SK-N-SH treated with all-trans-retinoic acid at 6 μM for 48 hours (cell line): ENCODE data around the gene AGBL1.

Experiments used
- ATAC-seq: fragments of 200-7000 bp; cut with Tn5 transposase; 3 replicates; pipeline ENCODE4 v1.9.1; 2020; ENCODE audit warnings: mild to moderate bottlenecking, moderate library complexity
- BACH2 ChIP-seq: fragments of 250-450 bp; sonication (Bioruptor Pico); IDR thresholded peaks from 2 replicates; pipeline ENCODE4 v1.9.0; 2021; ENCODE audit warnings: mild to moderate bottlenecking, borderline replicate concordance
- CSRNP3 ChIP-seq: fragments of 250-450 bp; sonication (Bioruptor Pico); IDR thresholded peaks from 2 replicates; pipeline ENCODE4 v1.5.1; 2021; ENCODE audit warnings: mild to moderate bottlenecking, moderate library complexity
- GLIS3 ChIP-seq: fragments of 250-450 bp; sonication (Bioruptor Pico); IDR thresholded peaks from 2 replicates; pipeline ENCODE4 v1.5.0; 2020; ENCODE audit warnings: mild to moderate bottlenecking, moderate library complexity
- ISL1 ChIP-seq: fragments of 250-450 bp; sonication (Bioruptor Pico); IDR thresholded peaks from 2 replicates; pipeline ENCODE4 v2.1.2; 2022; ENCODE audit warnings: mild to moderate bottlenecking, moderate library complexity
- OSR1 ChIP-seq: fragments of 250-450 bp; sonication (Bioruptor Pico); IDR thresholded peaks from 2 replicates; pipeline ENCODE4 v1.8.0; 2022; ENCODE audit warnings: moderate library complexity, mild to moderate bottlenecking, inconsistent platforms
- PPARA ChIP-seq: fragments of 250-450 bp; sonication (Bioruptor Pico); IDR thresholded peaks from 2 replicates; pipeline ENCODE4 v1.5.0; 2020; ENCODE audit warnings: mild to moderate bottlenecking, borderline replicate concordance
- RARB ChIP-seq: fragments of 250-450 bp; sonication (Bioruptor Pico); IDR thresholded peaks from 2 replicates; pipeline ENCODE4 v1.8.0; 2021; ENCODE audit warnings: mild to moderate bottlenecking, moderate library complexity
- SNAI2 ChIP-seq: fragments of 250-450 bp; sonication (Bioruptor Pico); IDR thresholded peaks from 2 replicates; pipeline ENCODE4 v1.5.0; 2020; ENCODE audit warnings: mild to moderate bottlenecking, moderate library complexity
- TCF4 ChIP-seq: fragments of 250-450 bp; sonication (Bioruptor Pico); IDR thresholded peaks from 2 replicates; pipeline ENCODE4 v1.8.0; 2021; ENCODE audit warnings: mild to moderate bottlenecking, moderate library complexity, borderline replicate concordance
- TOX ChIP-seq: fragments of 250-450 bp; sonication (Bioruptor Pico); IDR thresholded peaks from 2 replicates; pipeline ENCODE4 v1.8.0; 2021; ENCODE audit warnings: mild to moderate bottlenecking, moderate library complexity, borderline replicate concordance
- TSHZ2 ChIP-seq: fragments of 250-450 bp; sonication (Bioruptor Pico); IDR thresholded peaks from 2 replicates; pipeline ENCODE4 v1.5.0; 2020; ENCODE audit warnings: mild to moderate bottlenecking, moderate library complexity
- ZFP3 ChIP-seq: fragments of 250-450 bp; sonication (Bioruptor Pico); IDR thresholded peaks from 2 replicates; pipeline ENCODE4 v1.5.0; 2020; ENCODE audit warnings: mild to moderate bottlenecking, moderate library complexity
- ZFP30 ChIP-seq: fragments of 450-650 bp; formaldehyde crosslinking; IDR thresholded peaks from 2 replicates; pipeline ENCODE4 v1.5.0; 2022; ENCODE audit warnings: mild to moderate bottlenecking, moderate library complexity
- ZNF565 ChIP-seq: fragments of 450-650 bp; formaldehyde crosslinking; conservative IDR thresholded peaks from 2 replicates; pipeline ENCODE4 v1.5.0; 2020; ENCODE audit warnings: low read depth, mild to moderate bottlenecking, moderate library complexity
- ZNF70 ChIP-seq: fragments of 450-650 bp; formaldehyde crosslinking; IDR thresholded peaks from 2 replicates; pipeline ENCODE4 v1.5.0; 2020; ENCODE audit warnings: mild to moderate bottlenecking, moderate library complexity
- ZNF8 ChIP-seq: fragments of 450-650 bp; formaldehyde crosslinking; IDR thresholded peaks from 2 replicates; pipeline ENCODE4 v1.5.0; 2020; ENCODE audit warnings: mild to moderate bottlenecking, moderate library complexity
- TF ChIP-seq, protein P1 (sequence below): fragments of 250-450 bp; sonication (Bioruptor Pico); IDR thresholded peaks from 2 replicates; pipeline ENCODE4 v1.8.0; 2020; ENCODE audit warnings: mild to moderate bottlenecking, moderate library complexity, borderline replicate concordance
- TF ChIP-seq, protein P2 (sequence below): fragments of 250-450 bp; sonication (Bioruptor Pico); IDR thresholded peaks from 2 replicates; pipeline ENCODE4 v1.5.1; 2020; ENCODE audit warnings: low read depth, mild to moderate bottlenecking, moderate library complexity

The AGBL1 gene

GRCh38 chr15:86550075-86550474 is 470.4 kb downstream of the AGBL1 start:
- no peak for ATAC-seq
- TF ChIP-seq BACH2 (CRISPR knock-in tag) (no peak), CSRNP3 (CRISPR knock-in tag) (no peak), TSHZ2 (CRISPR knock-in tag) (no peak), ZNF565 (CRISPR knock-in tag) (no peak), ZNF8 (CRISPR knock-in tag) (no peak), RARB (CRISPR knock-in tag) (no peak), TCF4 (CRISPR knock-in tag) (no peak), PPARA (no peak), SNAI2 (CRISPR knock-in tag) (no peak), GLIS3 (no peak), ISL1 (no peak), ZNF70 (CRISPR knock-in tag) (no peak), ZFP3 (CRISPR knock-in tag) (no peak)
- TF ChIP-seq, protein P1, sequence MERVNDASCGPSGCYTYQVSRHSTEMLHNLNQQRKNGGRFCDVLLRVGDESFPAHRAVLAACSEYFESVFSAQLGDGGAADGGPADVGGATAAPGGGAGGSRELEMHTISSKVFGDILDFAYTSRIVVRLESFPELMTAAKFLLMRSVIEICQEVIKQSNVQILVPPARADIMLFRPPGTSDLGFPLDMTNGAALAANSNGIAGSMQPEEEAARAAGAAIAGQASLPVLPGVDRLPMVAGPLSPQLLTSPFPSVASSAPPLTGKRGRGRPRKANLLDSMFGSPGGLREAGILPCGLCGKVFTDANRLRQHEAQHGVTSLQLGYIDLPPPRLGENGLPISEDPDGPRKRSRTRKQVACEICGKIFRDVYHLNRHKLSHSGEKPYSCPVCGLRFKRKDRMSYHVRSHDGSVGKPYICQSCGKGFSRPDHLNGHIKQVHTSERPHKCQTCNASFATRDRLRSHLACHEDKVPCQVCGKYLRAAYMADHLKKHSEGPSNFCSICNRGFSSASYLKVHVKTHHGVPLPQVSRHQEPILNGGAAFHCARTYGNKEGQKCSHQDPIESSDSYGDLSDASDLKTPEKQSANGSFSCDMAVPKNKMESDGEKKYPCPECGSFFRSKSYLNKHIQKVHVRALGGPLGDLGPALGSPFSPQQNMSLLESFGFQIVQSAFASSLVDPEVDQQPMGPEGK (CRISPR knock-in tag) = no peak
- TF ChIP-seq, protein P2, sequence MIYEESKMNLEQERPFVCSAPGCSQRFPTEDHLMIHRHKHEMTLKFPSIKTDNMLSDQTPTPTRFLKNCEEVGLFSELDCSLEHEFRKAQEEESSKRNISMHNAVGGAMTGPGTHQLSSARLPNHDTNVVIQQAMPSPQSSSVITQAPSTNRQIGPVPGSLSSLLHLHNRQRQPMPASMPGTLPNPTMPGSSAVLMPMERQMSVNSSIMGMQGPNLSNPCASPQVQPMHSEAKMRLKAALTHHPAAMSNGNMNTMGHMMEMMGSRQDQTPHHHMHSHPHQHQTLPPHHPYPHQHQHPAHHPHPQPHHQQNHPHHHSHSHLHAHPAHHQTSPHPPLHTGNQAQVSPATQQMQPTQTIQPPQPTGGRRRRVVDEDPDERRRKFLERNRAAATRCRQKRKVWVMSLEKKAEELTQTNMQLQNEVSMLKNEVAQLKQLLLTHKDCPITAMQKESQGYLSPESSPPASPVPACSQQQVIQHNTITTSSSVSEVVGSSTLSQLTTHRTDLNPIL (CRISPR knock-in tag) = no peak

DNA sequence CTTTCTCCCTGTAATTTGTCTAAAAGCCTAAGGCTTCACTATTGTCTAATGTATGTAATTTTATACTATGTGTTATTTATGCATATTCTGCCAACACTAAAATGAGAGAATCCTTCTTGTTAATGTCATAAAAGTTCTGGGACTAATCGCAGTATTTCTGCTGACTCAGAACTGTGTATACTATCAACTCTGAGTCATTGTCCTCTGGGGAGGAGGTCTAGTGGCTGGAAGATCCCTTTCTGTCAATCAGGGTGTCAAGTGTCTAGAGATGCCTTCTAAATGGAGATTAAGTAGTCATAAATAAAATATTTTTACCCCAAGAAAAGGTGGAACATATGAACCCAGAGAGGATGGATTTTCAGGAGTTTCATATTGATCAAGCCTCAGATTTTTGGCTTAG is 473.4 kb downstream of the AGBL1 start:
- TF ChIP-seq BACH2 (CRISPR knock-in tag) (no peak), TSHZ2 (CRISPR knock-in tag) (no peak), TOX (CRISPR knock-in tag) (no peak)
- TF ChIP-seq, protein P1 (CRISPR knock-in tag) = no peak
- no peak for ATAC-seq

GRCh38 chr15:86555098-86555497 is 475.4 kb downstream of the AGBL1 start:
- ATAC-seq = no peak
- TF ChIP-seq ZNF8 (CRISPR knock-in tag) (no peak), CSRNP3 (CRISPR knock-in tag) (no peak), ISL1 (no peak), PPARA (no peak), ZNF70 (CRISPR knock-in tag) (no peak), ZFP30 (no peak), OSR1 (CRISPR knock-in tag) (no peak), TCF4 (CRISPR knock-in tag) (no peak)
- TF ChIP-seq, protein P2 (CRISPR knock-in tag) = no peak
